HG03045 (cell line): ENCODE data around the gene ATP13A2.
"Not testable (repeated sequence)": the region's sequence is repeated elsewhere in the genome, so short reads cannot be mapped to it uniquely, and the experiment has no call there.

Source experiments
- ATAC-seq: cut with Tn5 transposase; IDR thresholded peaks from one replicate; pipeline ENCODE4 v1.9.1; 2021; ENCODE audit warnings: mild to moderate bottlenecking, moderate library complexity; ENCODE audit not compliant: unreplicated experiment

The ATP13A2 gene

GRCh38 chr1:16961297-16962133 lies 50.2 kb downstream of the ATP13A2 start:
- ATAC-seq, result no peak

- peak; percentile 67 for ATAC-seq
These were observed 51.0 kb downstream of the ATP13A2 start for GRCh38 chr1:16960560-16961296.

- ATAC-seq, result no peak
These were observed 53.3 kb downstream of the ATP13A2 start for GRCh38 chr1:16958475-16958874.

- ATAC-seq, result no peak
These were observed 54.0 kb downstream of the ATP13A2 start for GRCh38 chr1:16957731-16958130.

GRCh38 chr1:16956775-16957174 lies 55.0 kb downstream of the ATP13A2 start:
- no peak for ATAC-seq

- no peak for ATAC-seq
These were observed 56.5 kb downstream of the ATP13A2 start for GRCh38 chr1:16955186-16955585.

GRCh38 chr1:16954579-16954978 lies 57.1 kb downstream of the ATP13A2 start:
- no peak for ATAC-seq

GRCh38 chr1:16952376-16952775 lies 59.4 kb downstream of the ATP13A2 start:
- not testable (repeated sequence) for ATAC-seq

GRCh38 chr1:16949026-16949425 lies 62.7 kb downstream of the ATP13A2 start:
- ATAC-seq, result not testable (repeated sequence)

- not testable (repeated sequence) for ATAC-seq
These were observed 63.3 kb downstream of the ATP13A2 start for GRCh38 chr1:16948282-16948891.

- no peak for ATAC-seq
These were observed 65.1 kb downstream of the ATP13A2 start for GRCh38 chr1:16946646-16947045.

- not testable (repeated sequence) for ATAC-seq
These were observed 65.5 kb downstream of the ATP13A2 start for GRCh38 chr1:16946185-16946584.

GRCh38 chr1:16945512-16945911 lies 66.2 kb downstream of the ATP13A2 start:
- ATAC-seq, result not testable (repeated sequence)

GRCh38 chr1:16944038-16944437 lies 67.7 kb downstream of the ATP13A2 start:
- no peak for ATAC-seq

GRCh38 chr1:16939386-16940180 lies 72.1 kb downstream of the ATP13A2 start:
- not testable (repeated sequence) for ATAC-seq

GRCh38 chr1:16938351-16939321 lies 73.1 kb downstream of the ATP13A2 start:
- ATAC-seq, result no peak

GRCh38 chr1:16936580-16936979 lies 75.1 kb downstream of the ATP13A2 start:
- not testable (repeated sequence) for ATAC-seq
